H1 (cell line): ENCODE results near the gene SVIL. TPM values are rescaled to one million over a fixed set of nuclear protein-coding genes. Genes with fewer than 3 reads are reported as not detected.
A peak's percentile ranks its signal among the peaks of the same experiment; 100 is the strongest.

Source experiments
- ASH2L ChIP-seq: fragments of 200-600, 300-600 bp; sonication (generic); IDR thresholded peaks from one replicate; pipeline ENCODE4 v1.7.1; 2017; ENCODE audit warnings: low read length
- CBX8 ChIP-seq: fragments of 300-800, 300-1000 bp; sonication (generic); IDR thresholded peaks from 2 replicates; pipeline ENCODE4 v1.7.1; 2016; ENCODE audit warnings: low read depth, low read length, borderline replicate concordance
- CEBPB ChIP-seq: IDR thresholded peaks from 2 replicates; pipeline ENCODE4 v1.6.1; 2012; ENCODE audit warnings: low read depth, low read length
- CHD2 ChIP-seq: IDR thresholded peaks from 2 replicates; pipeline ENCODE4 v1.6.1; 2012; ENCODE audit warnings: low read length, improper control_type of control experiment
- CREB1 ChIP-seq: IDR thresholded peaks from 2 replicates; pipeline ENCODE4 v1.6.1; 2012; ENCODE audit warnings: inconsistent platforms
- CTCF ChIP-seq, 3 experiments: IDR thresholded peaks; 1 replicate in 2 of 3; 2 replicates in 1 of 3; pipeline versions ENCODE4 v1.5.1 to v1.6.1; 2011; ENCODE audit warnings: low read length in 3 of 3, mild to moderate bottlenecking in 3 of 3, inconsistent platforms in 2 of 3, low read depth in 1 of 3, moderate library complexity in 1 of 3; ENCODE audit not compliant: insufficient read depth in 1 of 3; ENCODE audit errors: control extremely low read depth in 1 of 3
- E2F6 ChIP-seq: IDR thresholded peaks from 2 replicates; pipeline ENCODE4 v1.6.1; 2012; ENCODE audit warnings: inconsistent platforms
- EGR1 ChIP-seq: IDR thresholded peaks from 2 replicates; pipeline ENCODE4 v1.6.1; 2011; ENCODE audit warnings: low read depth, low read length, borderline replicate concordance
- EP300 ChIP-seq, 2 experiments: IDR thresholded peaks; 1 replicate in 1 of 2; 2 replicates in 1 of 2; pipeline ENCODE4 v1.6.1; 2011 to 2012; ENCODE audit warnings: low read depth in 2 of 2, low read length in 2 of 2, mild to moderate bottlenecking in 2 of 2, borderline replicate concordance in 1 of 2, inconsistent platforms in 1 of 2, moderate library complexity in 1 of 2
- FOSL1 ChIP-seq: IDR thresholded peaks from 2 replicates; pipeline ENCODE4 v1.6.1; 2011; ENCODE audit warnings: mild to moderate bottlenecking, low read depth, low read length, moderate library complexity; ENCODE audit not compliant: insufficient read depth
- KDM5A ChIP-seq: fragments of 200-600 bp; IDR thresholded peaks from 2 replicates; pipeline ENCODE4 v1.7.1; 2012; ENCODE audit warnings: mild to moderate bottlenecking, low read length, inconsistent platforms, mixed read lengths
- NANOG ChIP-seq: IDR thresholded peaks from 2 replicates; pipeline ENCODE4 v1.6.1; 2011; ENCODE audit warnings: low read length, low read depth, mild to moderate bottlenecking, inconsistent platforms; ENCODE audit not compliant: insufficient read depth, poor library complexity, severe bottlenecking
- PHF8 ChIP-seq: fragments of 200-600 bp; sonication (generic); conservative IDR thresholded peaks from 2 replicates; pipeline ENCODE4 v1.7.1; 2012; ENCODE audit warnings: low read depth, mild to moderate bottlenecking, inconsistent platforms, low read length, moderate library complexity
- RXRA ChIP-seq: IDR thresholded peaks from 2 replicates; pipeline ENCODE4 v1.6.1; 2011; ENCODE audit warnings: low read depth, mild to moderate bottlenecking, low read length, moderate library complexity; ENCODE audit not compliant: insufficient read depth
- SIX5 ChIP-seq: IDR thresholded peaks from 2 replicates; pipeline ENCODE4 v1.6.1; 2011; ENCODE audit warnings: mild to moderate bottlenecking, low read depth, low read length
- SUZ12 ChIP-seq: fragments of 200-600 bp; sonication (generic); IDR thresholded peaks from 2 replicates; pipeline ENCODE4 v1.6.1; 2012; ENCODE audit warnings: mild to moderate bottlenecking, inconsistent platforms, low read length, moderate library complexity, mixed read lengths
- TAF1 ChIP-seq: IDR thresholded peaks from 2 replicates; pipeline ENCODE4 v1.6.1; 2011; ENCODE audit warnings: mild to moderate bottlenecking, low read depth, low read length
- TAF7 ChIP-seq: optimal IDR thresholded peaks from 2 replicates; pipeline ENCODE3; 2011; ENCODE audit warnings: low read depth, mild to moderate bottlenecking, inconsistent platforms, low read length, moderate library complexity, borderline replicate concordance
- YY1 ChIP-seq: IDR thresholded peaks from 2 replicates; pipeline ENCODE4 v1.6.1; 2011; ENCODE audit warnings: low read depth, mild to moderate bottlenecking, low read length
- polyA plus RNA-seq, 7 experiments: library from polyadenylated mRNA; depleted of rRNA in 3 of 7; stranded (reverse) in 5 of 7; unstranded in 2 of 7; fragments of >200 nt in 5 of 7; fragments of 200-250 nt in 2 of 7; gene quantifications; 1 replicate in 5 of 7; 2 replicates in 1 of 7; 4 replicates in 1 of 7; pipeline versions ENCODE4 v1.2.1 to v1.2.3, GENCODE V29; 2011 to 2013; ENCODE audit warnings: missing spikeins in 2 of 7, mixed read lengths in 2 of 7
- total RNA-seq: library from RNA; stranded (reverse); fragmentation: NEBNext Ultra II Directional; extraction: Animal tissue kit (Norgen Biotek cat#: 25700); gene quantifications from 2 replicates; pipeline ENCODE4 v1.2.1, GENCODE V29; 2021

The SVIL gene
- total and polyA plus RNA-seq, 2 of the 8 experiments (the other 6 are each of a cell fraction or from before 2014, with no cell fraction given), result 4.7 to 15.4 TPM

GRCh38 chr10:29470355-29470705, 164.4 kb downstream of the SVIL start (continued):
- peak; percentile 81 to 95 (median 89) for TF ChIP-seq CTCF (IDR thresholded peaks at IDR 0.05; ENCODE audit: control extremely low read depth in 1 of 3, insufficient read depth in 1 of 3, low read depth in 1 of 3, low read length in 3 of 3)
- TF ChIP-seq FOSL1, result no peak
- TF ChIP-seq EGR1, result no peak
- TF ChIP-seq TAF7, result no peak
- peak; percentile 55; the same call in 1 of the 2 replicates for TF ChIP-seq E2F6
- no peak for TF ChIP-seq CHD2
- TF ChIP-seq PHF8, result no peak
- TF ChIP-seq SIX5, result no peak
- no peak for TF ChIP-seq SUZ12
- TF ChIP-seq KDM5A, result no peak
- TF ChIP-seq RXRA, result no peak
- no peak for TF ChIP-seq ASH2L
- no peak for TF ChIP-seq EP300 (IDR thresholded peaks at IDR 0.05; ENCODE audit: borderline replicate concordance in 1 of 2, low read depth in 2 of 2, low read length in 2 of 2)
- no peak for TF ChIP-seq CEBPB
- no peak for TF ChIP-seq NANOG
- no peak for TF ChIP-seq CBX8
- no peak for TF ChIP-seq TAF1
- peak; percentile 52 for TF ChIP-seq CREB1
- no peak for TF ChIP-seq YY1
- TF ChIP-seq, all 59 proteins: peak for 9
